HG03060 (cell line): ENCODE measurements around the gene ADGB.
"Not testable (repeated sequence)": the region's sequence is repeated elsewhere in the genome, so short reads cannot be mapped to it uniquely, and the experiment has no call there.

Experiments used
- ATAC-seq: cut with Tn5 transposase; IDR thresholded peaks from one replicate; pipeline ENCODE4 v1.9.1; 2021; ENCODE audit warnings: low read depth, moderate number of reproducible peaks; ENCODE audit not compliant: unreplicated experiment

Gene ADGB

DNA sequence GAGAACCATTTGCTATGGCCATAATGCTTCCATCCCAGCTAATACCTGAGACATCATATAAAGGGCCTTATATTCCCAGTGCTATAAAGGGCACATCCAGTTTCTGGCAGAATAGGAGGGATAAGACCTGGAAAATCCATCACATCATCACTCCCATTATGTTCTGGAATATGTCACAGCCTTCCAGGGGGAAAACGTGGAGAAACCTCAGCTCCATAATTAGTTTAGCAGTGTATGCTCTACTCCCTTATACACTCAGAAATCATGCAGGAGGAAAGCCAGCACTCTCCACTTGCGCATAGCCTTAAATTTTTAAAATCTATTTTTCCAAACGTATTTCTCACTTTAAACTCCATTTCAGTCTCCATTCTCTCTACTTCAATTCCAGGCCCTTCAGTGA, 140.9 kb downstream of the ADGB start:
- ATAC-seq, result no peak

DNA sequence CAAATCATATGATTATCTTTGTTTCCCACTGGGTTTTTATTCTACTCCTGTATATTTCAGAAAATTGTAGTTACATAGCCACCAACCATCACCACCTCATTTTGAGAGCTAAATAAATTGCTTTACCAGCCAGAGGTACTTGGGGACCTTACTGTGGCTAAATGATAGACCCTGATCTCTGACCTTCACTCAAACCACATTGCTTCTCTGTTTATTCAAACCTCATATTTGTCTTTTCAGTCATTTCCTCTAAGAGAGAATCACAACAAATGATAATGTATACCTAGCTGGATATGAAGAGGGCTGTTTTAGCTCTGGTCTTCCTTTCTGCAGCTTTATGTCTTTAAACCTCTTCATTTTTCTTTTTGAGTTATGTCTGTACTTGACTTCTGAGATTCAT, 142.8 kb downstream of the ADGB start:
- no peak for ATAC-seq

DNA sequence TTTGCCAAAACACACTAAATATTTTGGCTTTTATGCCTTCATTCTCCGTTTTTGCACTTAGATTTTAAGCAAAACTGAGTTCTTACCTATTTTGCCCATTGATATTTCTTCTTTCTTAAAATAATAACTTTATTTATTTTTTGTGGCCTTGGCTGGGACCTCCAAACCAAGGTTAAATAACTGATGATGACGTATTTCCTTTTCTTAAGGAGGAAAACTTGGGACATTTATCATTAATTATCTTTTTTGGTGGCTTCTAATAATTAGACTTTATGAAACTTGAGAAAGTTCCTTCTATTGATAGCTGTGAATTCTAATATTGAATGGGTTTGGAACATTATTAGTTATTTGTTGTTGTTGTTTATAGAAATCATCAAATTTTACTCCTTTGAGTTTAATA, 154.5 kb downstream of the ADGB start:
- ATAC-seq, result no peak

DNA sequence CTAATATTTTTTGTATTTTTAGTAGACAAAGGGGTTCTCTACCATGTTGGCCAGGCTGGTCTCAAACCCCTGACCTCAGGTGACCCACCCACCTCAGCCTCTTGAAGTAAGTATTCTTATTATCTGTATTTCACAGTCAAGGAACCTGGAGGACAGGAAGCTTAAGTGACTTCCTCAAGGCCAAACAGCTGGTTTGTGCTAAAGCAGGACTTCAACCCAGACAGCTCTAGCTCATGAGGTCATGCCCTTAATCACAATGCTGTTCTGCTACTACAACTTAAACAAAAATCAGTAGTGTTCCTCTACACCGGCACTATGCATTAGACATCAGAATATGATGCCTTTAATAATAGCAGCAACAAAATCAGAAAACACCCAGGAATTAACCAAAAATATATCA, 168.9 kb downstream of the ADGB start:
- no peak for ATAC-seq

DNA sequence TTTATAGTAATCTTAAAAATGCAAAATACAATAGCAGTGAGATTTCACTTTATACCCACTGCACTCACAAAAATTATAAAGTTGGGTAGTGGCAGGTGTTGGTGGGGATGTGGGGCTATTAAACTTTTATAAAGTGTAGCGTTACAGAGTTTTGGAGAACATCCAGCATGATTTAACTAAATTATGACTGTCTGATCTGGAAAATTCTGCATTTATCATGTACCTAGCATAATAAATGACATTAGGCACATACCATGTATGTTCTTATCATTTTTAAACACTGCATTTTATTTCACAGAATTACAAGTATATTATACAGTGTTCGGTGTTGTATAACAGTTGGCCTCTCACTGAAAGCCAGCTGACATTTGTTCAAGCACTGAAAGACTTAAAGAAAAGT, 169.9 kb downstream of the ADGB start:
- ATAC-seq, result no peak

DNA sequence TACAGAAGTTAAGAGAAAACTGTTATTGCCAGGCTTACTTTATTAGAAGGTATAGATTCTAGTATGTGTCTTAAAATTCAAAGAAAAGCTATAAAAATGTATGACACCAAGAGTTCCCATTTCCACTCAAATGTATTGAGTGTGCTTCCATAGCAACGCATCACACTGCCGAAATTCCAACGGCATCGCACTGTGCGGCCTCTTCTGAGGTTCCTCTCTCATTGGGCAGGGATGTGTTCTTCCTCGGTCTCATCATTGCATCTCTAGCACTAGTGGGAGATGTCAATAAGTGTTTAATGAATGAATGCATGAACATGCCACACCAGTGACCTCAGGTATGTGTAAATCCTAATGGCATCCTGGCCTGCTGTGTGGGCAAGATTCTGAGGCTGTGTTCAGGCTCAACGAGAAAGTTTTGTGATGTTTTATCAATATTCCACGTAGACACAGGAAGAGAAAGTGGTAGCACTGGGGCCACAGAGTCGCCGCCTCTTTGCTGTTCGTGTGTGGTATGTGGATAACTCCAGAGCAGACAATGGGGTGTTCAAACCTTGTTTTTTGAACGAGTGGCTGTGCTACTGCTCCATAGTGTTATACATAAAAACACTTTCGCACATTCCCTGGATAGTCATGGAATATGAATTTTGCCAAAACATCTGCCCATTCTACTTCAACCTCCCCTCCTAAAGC, 171.6 kb downstream of the ADGB start:
- ATAC-seq, result no peak

DNA sequence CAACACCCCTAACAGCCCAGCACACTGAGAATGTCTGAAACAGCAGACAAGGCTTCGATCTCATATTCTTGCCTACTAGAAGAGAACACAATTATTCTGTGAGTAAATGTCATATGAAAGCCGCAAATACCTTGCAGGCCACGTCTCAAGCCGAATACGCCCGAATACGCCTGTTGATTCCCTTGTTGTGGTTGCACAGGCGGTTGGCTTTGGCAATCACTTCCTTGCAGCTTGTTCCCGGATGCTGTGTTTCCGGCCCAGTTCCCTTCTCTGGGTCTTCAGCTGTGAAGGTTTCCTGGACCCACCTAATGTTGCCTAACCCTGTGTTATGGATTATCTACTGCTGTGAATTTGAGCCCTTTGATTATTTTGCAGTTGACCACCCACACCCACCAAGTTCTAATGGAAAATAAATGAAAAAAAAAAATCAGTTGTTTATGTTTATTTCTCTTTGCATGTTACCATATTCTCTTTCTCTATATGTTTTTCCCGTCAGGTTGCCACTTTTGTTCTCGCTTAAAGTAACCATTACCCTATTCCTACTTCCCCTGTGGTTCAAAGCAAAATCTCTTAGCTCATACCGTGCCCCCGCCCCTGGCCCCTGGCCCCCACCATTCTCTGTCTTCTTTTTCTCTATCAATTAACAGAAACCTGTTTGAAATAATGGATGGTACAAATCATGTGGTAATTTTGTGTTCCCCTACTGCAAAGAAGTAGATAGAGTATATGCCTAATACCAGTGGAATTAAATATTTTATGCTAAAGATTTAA, 172.4 kb downstream of the ADGB start:
- ATAC-seq, result no peak

DNA sequence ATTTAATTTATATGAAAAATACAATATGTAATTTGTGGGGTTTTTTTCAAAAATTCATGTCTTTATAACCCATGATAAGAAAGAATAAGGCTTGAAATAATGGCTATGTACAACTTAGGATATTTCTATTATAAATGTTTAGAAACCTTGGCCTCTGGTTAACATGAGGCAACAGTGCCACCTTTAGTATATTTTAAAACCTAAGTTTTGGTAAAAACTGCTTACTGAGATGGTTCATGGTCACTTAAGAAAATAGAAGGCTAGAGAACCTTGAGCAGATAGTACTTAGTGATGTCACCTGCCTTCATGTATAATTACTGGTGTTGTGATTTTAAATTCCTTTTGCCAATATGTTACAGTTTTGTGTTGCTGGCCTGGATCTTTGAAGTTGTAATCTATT, 176.4 kb downstream of the ADGB start:
- no peak for ATAC-seq

DNA sequence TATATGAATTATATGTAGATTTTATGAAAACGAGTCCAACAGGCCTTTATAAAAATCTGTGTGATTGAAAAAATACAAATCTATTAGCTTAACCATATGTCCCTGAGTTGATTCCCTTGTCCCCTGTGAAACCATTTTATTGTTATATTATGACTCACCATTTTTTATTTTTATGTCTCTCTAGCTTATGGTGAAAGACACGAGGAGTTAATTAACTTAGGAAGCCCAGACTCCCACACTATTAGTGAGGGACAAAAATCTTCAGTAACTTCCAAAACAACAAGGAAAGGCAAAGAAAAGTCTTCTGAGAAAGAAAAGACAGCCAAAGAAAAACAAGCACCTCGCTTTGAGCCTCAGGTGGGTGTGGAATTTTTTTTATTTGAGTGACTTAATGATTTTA, 183.1 kb downstream of the ADGB start:
- ATAC-seq, result no peak

DNA sequence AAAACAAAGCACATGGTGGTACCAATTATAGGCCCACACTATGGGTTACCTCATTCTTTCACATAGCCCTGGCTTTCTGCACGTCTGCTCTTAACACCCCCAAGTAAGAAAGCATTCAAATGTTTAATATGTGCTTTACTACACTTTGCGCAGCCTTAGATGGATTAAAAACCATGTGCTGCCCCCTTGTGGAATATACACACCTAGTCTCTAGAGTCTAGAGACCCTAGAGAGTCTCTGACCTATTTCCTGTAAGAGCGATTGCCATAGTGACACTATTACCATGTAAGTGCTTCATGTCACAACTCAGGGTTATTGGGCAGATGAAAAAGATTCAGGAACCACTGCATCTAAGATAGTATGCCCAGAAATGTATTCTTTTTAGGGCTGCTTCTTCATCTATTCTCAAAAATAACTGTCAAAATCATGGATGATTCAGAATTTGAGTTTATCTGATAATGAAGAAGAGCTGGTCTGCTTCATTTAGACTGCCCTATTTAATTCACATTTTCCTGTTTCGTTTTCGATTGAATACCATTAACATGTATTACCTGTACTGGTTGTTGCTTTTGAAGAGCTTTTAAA, 186.3 kb downstream of the ADGB start:
- ATAC-seq, result peak; percentile 90

DNA sequence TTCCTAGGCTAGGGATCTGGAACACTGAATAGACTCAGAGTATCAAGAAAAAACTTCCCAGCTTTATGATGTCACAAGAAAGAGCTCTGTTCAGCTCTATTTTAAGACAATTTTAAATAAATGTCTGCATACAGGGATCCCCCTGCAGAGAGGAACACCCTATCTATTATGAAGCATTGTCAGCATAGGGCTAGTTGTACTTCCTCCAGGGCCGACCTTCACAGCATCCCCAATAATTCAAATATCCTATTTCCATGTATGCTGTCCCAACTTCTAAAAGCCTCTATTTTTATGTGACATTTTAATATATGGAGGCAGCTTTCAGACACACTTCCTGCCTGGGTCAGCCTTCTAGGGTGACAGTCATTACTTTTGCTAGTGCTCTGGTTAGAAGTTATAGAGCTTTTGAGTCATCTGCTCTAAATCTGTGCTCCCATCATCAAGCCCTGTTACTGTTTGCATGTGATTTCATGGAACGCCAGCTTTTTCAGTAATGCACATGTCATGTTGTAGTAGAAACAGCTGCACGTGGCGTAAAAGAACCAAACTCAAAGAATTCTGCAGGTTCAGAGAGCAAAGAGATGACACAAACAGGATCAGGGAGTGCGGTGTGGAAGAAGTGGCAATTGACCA, 189.2 kb downstream of the ADGB start:
- no peak for ATAC-seq

DNA sequence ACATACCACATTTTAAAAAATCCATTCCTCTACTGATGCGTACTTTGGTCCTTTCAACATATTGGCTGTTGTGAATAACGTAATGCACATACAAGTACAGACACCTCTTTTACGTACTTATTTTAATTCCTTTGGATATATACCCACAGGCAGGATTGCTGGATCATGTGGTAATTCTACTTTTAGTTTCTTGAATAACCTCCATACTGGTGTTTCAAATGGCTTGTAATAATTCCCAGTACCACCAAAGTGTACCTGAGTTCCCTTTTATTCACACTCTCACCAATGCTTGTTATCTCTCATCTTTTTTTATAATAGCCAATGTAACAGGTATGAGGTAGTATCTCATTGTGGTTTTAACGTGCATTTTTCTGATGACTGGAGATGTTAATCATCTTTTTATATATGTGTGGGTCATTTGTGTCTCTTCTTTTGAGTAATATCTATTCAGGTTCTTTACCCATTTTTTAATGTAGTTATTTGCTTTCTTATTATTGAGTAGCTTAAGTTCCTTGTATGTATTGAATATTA, 191.9 kb downstream of the ADGB start:
- ATAC-seq, result no peak

DNA sequence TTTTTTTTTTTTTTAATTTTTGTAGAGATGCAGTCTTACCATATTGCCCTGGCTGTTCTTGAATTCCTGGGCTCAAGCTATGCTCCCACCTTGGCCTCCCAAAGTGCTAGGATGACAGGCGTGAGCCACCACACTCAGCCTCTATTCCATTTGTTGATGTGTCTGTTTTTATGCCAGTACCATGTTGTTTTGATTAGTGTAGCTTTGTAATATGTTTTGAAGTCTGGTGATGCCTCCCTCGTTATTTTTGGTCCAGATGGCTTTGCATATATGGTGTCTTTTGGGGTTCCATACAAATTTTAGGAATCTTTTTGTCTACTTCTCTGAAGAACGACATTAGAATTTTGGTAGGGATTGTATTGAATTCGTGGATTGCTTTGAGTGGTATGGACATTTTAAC, 193.2 kb downstream of the ADGB start:
- ATAC-seq, result no peak

DNA sequence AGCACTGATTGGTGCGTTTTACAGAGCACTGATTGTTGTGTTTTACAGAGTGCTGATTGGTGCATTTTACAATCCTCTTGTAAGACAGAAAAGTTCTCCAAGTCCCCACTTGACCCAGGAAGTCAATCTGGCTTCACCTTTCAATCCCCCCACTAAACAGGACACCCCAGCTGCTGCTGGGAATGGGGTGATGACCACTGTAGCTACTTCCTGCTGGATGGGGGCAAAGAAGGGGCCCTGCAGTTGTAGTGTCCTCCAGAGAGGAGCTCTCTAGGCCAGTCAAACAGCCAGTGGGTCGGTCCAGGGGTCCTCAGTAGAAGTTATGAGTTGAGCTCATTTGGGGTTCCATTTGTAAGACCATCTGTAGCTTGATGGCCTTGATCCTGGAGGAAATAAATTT, 194.4 kb downstream of the ADGB start:
- not testable (repeated sequence) for ATAC-seq

DNA sequence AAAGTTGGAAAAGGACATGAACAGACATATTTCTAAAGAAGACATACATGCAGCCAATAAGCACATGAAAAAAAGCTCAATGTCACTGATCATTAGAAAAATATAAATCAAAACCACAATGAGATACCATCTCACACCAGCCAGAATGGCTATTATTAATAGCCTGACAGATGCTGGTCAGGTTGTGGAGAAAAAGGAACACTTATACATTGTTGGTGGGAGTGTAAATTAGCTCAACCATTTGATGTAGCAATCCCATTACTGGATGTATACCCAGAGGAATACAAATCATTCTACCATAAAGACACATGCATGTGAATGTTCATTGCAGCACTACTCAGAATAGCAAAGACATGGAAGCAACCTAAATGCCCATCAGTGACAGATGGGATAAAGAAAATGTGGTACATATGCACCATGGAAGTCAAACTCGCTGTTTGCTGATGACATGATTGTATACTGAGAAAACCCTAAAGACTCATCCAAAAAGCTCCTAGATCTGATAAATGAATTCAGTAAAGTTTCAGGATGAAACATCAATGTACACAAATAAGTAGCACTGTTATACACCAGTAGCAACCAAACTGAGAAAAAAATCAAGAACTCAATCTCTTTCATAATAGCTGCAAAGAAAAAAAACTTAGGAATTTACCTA, 196.8 kb downstream of the ADGB start:
- no peak for ATAC-seq

DNA sequence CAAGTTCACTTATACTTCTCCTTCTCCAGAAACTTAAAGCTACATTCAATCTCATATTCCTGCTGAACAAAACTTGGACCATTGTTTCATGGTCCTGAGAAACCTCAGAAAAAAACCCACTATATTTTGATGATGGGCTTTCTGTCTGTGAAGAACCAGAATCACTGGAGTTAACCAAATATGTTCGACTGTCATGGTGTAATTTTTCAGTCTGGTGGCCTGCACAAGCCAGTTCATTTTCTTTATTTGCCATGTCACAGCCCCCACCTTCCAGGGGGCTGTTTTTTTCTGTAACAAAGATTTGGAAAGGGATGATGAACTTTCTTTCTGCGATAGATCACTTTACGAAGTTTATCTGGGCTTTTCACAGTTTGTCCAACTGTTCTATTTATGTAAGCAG, 204.4 kb downstream of the ADGB start:
- not testable (repeated sequence) for ATAC-seq

DNA sequence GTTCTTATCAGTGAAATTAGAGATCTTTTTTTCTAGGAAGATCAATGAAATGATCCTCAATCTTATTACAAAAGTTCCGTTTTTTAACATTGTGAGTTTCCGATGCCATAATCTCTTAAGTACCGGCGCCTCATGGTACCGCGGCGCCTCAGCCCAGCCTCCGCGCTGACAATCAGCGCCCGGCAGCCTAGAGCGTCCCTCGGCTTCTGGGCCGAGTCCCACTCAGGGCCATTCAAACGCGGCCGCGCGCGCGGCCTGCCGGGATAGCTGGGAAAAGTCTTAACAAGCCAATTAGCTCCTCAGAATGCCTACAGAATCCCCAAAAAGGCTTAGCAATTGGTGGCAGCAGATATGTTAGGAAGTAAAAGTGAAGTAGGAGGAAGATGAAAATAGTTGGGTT, 204.8 kb downstream of the ADGB start:
- ATAC-seq, result no peak

DNA sequence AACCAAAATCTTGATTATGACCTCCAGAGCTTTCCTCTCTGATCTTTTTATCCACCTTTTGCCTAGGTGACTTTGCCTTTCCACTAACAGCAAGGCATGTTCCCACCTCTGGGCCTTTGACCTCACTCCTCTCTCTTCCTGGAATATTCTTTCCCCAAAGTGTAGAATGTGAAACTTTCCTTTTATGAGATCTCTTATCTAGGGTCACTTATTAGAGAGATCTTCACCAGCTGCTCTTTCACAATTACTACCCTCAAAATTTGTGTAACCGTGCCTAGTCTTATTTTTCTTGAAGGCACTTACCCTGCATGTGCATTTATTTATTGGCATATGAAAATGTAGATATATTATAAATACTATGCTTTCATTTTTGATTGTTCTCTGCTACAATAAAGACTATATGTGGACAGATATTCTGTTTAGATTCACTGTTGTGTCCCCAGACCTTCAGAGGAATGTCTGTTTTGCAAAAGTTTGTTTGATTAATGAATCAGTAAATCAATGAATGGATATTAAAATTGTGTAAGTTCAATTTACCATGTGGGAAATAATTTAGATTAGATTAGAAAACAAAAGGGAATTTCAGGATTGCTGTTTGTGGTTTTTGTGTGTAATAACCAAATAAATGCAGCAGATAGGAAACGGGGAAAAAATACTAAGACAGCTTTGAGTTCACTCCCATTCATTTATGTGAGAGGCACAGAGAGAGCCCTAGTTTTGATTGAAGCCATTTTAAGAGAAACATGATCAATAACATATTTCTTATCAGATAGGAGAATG, 207.0 kb downstream of the ADGB start:
- no peak for ATAC-seq

DNA sequence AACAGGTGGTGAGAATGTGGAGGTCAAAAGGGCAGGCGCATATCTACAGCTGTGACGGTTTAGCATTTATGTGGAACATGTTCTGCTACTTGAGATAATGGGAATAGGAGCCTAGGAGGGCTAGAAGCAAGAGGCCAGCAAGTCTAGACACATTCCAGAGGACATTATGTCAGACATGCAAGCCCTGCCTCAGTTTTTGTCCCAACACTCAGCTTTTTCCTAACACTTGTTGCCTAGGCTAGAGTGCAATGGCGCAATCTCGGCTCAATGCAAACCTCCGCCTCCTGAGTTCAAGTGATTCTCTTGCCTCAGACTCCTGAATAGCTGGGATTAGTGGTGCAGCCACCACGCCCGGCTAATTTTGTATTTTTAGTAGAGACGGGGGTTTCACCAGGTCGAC, 210.2 kb downstream of the ADGB start:
- not testable (repeated sequence) for ATAC-seq

DNA sequence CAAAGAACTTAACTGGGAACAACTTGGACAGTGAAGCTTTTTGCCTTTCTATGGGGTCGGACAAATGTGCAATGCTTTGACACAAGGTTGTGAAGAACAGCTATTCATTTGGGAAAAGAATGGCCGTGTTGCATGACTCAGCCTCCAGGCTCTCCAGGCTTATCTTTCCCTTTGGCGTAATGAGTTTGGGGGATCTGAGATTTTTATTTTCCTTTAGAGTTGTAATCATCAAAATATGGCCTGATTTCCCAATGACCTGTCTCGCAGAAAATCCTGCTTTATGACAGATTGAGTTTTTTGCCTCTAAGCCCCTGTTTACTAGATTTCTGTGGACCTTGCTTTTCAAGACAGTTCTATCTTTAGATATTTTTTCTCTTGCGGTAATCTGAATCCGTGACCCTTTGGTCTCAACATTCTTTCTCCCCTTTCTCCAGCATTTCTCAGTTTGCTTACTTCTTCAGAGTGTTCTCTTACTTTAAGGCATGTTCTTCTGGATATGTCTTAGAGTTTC, 214.1 kb downstream of the ADGB start:
- not testable (repeated sequence) for ATAC-seq
